KBM-7 (cell line): Measurements from ENCODE around the gene ATP2A3.

Source experiments
- DNase-seq: peaks from one replicate; pipeline ENCODE4 v3.0.0-alpha.2; 2015
- in situ Hi-C: fragments of 300-500 bp; cut with MboI; formaldehyde crosslinking; loops from 2 replicates; pipeline ENCODE4 v1.14.3; 2020; ENCODE audit warnings: low sequenced_read_pairs, low pct_unique_long_range_greater_than_20kb, mixed read lengths

The ATP2A3 gene

DNA sequence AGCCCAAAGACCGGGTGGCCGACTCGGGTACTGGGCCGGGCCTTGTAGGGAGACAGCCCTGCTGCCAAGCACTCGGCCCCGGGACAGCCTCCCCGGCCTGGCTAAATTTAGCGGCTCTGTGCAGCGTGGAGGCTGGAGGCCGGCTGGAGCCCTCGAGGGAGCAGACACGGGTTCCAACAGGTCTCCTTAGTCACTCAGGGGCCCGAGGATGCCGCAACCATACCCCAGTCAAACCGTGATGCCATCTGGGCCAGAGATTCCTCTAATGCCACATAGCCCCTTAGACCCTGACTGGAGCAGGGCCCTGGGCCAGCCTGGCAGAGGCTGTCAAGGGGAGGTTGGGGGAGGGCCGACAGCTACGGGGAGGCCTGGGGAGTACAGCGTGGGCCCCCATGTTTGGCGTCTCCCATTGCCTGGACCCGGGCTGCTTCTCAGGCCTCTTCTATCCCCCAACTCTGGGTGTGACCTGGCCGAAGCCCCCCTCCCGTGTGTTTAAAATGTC, 45.1 kb downstream of the ATP2A3 start:
- in situ Hi-C loops: no loop called here
- no peak for DNase-seq

- no peak for DNase-seq
Observed at GRCh38 chr17:3918372-3919122, 45.7 kb downstream of the ATP2A3 start.

GRCh38 chr17:3917391-3917931, 46.8 kb downstream of the ATP2A3 start:
- no peak for DNase-seq
- in situ Hi-C loops: no loop called here

More at GRCh38 chr17:3918372-3919122, 45.7 kb downstream of the ATP2A3 start:
- in situ Hi-C loops: no loop called here

GRCh38 chr17:3916825-3917224, 47.4 kb downstream of the ATP2A3 start:
- in situ Hi-C loops: no loop called here
- peak; percentile 67 for DNase-seq

DNA sequence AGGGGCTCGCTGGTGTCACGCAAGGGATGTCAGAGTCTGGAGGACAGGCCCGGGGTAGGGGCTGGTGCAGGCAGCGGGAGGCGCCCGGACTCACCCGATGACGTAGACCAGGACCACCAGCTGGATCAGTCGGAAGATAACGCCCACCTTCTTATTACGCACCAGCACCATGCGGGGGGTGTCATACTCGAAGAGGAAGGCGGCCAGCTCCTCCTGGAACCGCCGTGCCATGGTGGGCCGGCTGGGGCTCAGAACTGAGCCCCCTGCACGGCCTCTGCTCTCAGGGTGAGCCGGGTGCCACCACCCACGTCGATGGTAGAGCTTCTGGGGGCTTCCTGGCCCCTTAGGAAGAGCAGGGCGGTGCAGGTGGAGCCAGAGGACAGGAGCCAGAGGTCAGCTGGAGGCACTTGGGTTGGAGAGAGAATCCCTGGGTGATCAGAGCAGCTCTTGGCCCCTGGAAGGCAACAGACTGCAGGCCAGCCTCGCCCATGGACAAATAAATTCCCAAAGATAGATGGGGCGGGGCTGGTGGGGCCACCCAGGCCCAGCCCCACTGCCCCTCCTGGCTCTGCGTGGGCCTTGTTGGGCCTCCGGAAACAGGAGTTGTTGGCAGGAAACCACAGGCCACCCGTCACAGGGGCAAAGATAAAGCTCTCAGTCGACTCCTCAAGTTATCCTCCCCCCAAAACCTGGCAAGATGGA, 48.1 kb downstream of the ATP2A3 start, which contains the start of gene P2RX1:
Gene P2RX1, minus strand, starts transcription at position 471 of the 702 bp plus-strand sequence. Its CDS starts 240 bp downstream, at position 231.
- DNase-seq: peak; percentile 96
- in situ Hi-C loops: no loop called here

DNA sequence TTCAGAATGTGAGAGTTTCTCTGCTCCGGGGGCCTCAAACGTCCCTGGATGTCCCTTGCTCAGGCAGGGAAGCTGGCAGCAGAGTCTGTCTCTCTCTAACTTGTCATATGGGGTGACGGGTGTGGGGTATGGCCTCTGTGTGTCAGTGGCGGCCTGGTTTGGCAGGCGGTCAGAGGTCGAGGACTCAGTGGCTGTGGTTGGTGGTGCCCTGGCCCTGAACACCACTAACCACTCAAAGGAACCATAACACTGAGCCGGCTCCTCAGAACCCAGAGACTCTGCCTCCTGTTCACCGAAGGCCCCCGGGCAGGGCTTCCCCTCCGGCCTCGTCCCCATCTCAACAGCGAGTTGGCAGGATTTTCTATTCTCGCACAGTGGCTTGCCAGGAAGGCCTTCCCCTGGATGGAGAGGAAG, 48.6 kb downstream of the ATP2A3 start:
- in situ Hi-C loops: no loop called here
- DNase-seq: no peak

DNA sequence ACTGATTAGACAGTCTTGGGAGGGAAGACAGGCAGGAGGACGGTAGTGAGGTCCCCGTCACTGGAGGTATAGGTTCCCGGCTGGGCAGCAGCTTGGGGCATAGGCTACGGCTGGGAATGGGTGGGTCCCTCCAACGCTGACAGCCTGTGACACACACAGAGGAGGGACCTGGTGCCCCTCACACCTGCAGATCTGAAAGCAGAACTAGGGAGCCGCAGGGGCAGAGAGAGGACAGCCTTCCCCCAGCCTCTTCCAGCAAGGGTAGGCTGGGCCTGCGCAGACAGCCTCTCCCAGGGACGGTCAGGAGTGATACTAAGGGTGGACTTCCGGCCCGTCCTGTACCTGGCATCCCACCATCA, 49.9 kb downstream of the ATP2A3 start:
- in situ Hi-C loops: no loop called here
- no peak for DNase-seq

GRCh38 chr17:3913531-3914311, 50.5 kb downstream of the ATP2A3 start:
- in situ Hi-C loops: no loop called here
- peak; percentile 86 for DNase-seq

DNA sequence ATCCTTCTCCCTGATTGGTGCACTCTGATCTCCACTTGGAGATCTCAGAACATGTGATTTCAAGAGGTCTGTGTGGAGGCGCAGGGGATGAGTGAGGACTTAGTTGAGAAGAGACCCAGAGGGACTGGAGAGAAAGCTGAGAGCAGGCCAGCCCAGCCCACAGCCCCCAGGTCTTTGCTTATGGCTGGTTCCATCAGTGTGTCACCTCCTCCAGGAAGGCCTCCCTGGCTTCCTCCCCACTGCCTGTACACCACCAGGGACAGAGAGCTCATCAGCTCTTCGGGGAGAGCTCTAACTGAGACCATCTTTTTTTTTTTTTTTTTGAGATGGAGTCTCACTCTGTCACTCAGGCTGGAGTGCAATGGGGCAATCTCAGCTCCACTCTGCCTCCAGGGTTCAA, 51.4 kb downstream of the ATP2A3 start:
- DNase-seq: no peak
- in situ Hi-C loops: no loop called here

- in situ Hi-C loops: no loop called here
- DNase-seq: no peak
Observed at GRCh38 chr17:3911271-3912053, 52.8 kb downstream of the ATP2A3 start.

GRCh38 chr17:3910420-3911270, 53.6 kb downstream of the ATP2A3 start:
- in situ Hi-C loops: no loop called here

GRCh38 chr17:3909257-3909656, 55.0 kb downstream of the ATP2A3 start:
- no peak for DNase-seq
- in situ Hi-C loops: no loop called here

More at GRCh38 chr17:3910420-3911270, 53.6 kb downstream of the ATP2A3 start:
- DNase-seq: no peak

DNA sequence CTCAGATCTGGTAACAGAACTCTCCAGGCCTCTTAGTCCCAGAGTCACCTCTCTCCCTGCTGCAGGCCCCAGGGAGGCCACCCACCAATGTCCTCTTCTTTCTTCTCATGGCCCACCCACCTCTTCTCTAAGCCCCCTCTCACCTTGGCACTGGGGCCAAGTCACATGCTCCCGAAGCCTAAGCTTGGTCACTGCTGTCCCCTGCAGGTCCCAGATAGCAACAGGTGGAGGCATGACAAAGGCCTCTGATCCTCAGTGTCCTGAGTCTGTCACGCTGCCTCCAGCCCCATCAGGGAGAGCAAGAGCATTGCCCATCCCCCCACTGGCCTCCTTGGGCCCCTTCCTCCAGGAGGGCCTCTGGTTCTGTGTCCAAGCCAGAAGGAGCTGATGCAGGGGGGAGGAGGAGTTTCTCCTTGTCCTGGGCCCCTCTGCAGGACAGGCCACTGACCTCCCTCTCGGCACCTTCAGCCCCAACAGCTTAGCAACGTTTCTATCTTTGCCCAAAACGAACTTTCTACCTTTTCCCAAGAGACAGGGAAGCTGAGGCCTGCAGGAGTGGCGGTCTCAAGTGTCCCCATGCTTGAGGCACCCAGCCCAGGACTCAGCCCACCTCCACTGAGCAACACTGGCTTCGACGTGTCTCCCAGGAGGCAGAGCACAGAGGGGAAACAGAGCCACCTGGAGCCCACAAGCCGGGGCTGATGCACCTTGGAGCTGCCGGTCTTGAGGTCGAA, 56.6 kb downstream of the ATP2A3 start:
- in situ Hi-C loops: no loop called here
- no peak for DNase-seq

DNA sequence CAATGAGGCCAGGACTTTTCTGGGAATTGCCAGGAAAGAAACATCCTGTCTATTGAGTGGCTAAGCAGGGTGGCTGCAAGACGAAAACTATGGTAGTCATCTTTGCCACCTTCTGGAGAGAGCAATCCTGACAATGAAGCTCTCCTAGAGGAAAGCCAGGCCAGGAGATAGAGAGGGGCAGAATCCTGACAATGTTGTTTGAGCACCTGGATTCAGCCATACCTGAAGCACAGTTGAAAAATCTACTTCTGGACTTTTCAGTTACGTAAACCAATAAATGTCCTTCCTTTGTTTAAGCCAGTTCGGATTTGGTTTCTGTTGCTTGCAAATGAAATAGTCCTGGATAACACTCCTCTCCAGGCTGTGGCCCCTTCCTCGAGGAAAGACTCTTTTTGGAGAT, 57.4 kb downstream of the ATP2A3 start:
- in situ Hi-C loops: no loop called here
- DNase-seq: no peak

DNA sequence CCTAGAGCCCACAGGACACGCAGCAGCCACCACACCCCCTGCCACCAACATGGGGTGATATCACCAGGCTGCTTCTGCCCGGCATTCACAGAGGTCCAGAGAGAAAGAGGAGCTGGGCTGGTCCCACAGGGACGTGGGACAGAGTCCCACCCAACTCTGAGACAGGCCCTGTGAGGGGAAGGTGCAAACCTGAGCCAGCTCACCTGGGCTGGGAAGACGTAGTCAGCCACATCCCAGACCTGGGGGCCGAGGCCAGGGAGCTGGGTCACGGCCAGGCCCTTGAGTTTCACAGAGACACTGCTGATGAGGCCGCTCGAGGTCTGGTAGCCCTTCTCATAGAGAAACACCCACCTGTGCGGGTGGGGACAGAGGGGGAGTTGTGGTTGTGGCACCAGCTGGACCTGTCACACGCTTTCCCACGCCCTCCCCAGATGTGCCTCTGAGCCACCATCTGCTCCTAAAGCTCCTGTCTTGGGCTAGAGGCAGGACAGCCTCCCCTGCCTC, 59.2 kb downstream of the ATP2A3 start:
- in situ Hi-C loops: no loop called here
- DNase-seq: no peak

DNA sequence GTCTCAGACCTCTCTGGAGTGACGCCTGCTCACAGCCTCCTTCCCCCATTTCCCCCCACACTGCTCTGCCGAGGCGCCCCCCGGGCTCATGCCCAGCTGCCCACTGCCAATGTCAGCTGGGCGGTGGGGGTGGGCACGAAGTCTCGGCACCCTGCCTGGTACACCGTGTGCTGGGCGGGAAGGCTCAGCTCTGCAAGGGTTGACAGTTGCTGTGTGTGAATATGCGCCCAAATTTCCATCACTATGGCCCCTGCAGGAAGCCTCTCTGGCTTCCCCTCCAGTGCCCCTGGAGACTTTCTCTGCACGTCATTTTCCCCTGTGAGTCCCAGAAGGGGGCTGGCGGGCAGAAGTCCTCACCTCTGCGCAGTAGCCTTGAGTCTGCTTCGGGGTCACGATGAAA, 59.7 kb downstream of the ATP2A3 start:
- in situ Hi-C loops: no loop called here
- no peak for DNase-seq

DNA sequence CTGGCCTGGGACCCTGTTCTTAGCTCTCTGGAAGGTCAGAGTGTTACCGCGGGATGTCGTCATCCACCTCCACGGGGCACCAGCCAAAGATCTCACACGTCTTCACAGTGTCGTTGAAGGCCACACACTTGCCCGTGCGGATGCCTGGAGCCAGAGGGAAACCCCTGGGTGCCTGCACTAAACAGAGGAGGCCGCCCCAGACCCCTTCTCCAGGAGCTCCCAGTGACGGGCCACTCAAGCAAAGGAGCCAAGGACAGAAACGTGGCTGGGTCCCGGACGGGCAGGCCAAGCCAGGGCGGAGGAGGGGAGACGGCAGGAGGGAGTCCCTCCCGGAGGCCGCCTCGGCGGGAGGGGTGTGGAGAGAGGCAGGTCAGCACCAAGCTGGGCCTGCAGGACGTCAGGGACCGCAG, 60.4 kb downstream of the ATP2A3 start:
- in situ Hi-C loops: no loop called here
- DNase-seq: no peak
